ENCODE measurements around the gene ZIC5.

- TF ChIP-seq CTCF (IDR thresholded peaks at IDR 0.05): no peak
- TF ChIP-seq SIN3A (IDR thresholded peaks at IDR 0.05; ENCODE audit: borderline replicate concordance, insufficient read depth, low read depth, low read length): no peak
- no peak for TF ChIP-seq POLR2AphosphoS5 (IDR thresholded peaks at IDR 0.05; ENCODE audit: low read depth, low read length)
- TF ChIP-seq REST (IDR thresholded peaks at IDR 0.05; ENCODE audit: insufficient read depth in 1 of 2, low read depth in 2 of 2, low read length in 1 of 2): no peak
- TF ChIP-seq TCF7L2 (IDR thresholded peaks at IDR 0.05; ENCODE audit: low read depth, low read length): no peak
Observed at GRCh38 chr13:99955747-99956472, 15.7 kb downstream of the ZIC5 start.
